D721Med (cell line): ENCODE results near the gene PLCG2.

Experiments
- DNase-seq: peaks from one replicate; pipeline ENCODE4 v3.0.0; 2011; ENCODE audit warnings: low spot score; ENCODE audit not compliant: insufficient read length
- FAIRE-seq: peaks from 2 replicates; lab custom pipeline; 2011; peaks lifted over from hg19 to GRCh38; lab: Jason Lieb, UNC
- TF ChIP-seq, protein P1 (sequence below): IDR thresholded peaks from 2 replicates; pipeline ENCODE4 v1.5.1; 2012; ENCODE audit warnings: mild to moderate bottlenecking, control low read depth; ENCODE audit not compliant: insufficient read depth; ENCODE audit errors: missing control alignments

PLCG2 gene

DNA sequence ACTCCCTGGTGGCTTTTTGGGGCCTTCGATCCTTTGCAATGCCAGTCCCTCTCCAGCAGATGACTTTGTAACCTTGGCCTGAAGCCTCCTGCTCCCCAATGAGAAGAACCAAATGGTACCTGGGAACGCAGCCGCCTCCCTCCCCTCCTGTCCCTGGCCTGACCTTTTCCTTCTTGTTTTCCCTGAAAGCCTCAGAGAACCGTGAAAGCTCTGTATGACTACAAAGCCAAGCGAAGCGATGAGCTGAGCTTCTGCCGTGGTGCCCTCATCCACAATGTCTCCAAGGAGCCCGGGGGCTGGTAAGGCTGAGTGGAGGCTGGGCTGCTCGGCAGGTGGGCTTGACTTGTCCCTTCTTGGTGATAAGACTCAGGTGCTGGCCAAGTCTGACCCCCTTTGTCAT lies 144.2 kb downstream of the PLCG2 start:
- FAIRE-seq (no peak), DNase-seq (no peak)
- TF ChIP-seq, protein P1, sequence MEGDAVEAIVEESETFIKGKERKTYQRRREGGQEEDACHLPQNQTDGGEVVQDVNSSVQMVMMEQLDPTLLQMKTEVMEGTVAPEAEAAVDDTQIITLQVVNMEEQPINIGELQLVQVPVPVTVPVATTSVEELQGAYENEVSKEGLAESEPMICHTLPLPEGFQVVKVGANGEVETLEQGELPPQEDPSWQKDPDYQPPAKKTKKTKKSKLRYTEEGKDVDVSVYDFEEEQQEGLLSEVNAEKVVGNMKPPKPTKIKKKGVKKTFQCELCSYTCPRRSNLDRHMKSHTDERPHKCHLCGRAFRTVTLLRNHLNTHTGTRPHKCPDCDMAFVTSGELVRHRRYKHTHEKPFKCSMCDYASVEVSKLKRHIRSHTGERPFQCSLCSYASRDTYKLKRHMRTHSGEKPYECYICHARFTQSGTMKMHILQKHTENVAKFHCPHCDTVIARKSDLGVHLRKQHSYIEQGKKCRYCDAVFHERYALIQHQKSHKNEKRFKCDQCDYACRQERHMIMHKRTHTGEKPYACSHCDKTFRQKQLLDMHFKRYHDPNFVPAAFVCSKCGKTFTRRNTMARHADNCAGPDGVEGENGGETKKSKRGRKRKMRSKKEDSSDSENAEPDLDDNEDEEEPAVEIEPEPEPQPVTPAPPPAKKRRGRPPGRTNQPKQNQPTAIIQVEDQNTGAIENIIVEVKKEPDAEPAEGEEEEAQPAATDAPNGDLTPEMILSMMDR, result no peak

DNA sequence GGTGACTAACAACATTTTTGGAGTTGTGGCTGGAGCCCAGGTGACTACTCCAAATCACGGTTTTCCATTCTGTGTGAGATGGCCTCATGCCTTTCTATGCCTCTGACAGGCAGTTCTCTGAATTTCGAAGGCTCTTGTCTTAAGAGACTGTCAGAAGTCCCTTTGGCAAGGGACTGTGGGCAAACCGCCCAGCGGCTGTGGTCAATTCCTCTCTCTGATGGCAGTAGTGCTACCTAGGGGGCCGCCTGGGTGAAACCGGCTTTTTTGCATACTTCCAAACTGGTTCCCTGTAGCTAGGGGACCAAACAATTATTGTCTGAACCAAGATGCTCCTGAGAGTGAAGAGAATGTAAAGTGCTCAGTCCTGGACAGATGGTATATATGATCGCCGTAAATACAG lies 145.9 kb downstream of the PLCG2 start:
- FAIRE-seq, result no peak
- TF ChIP-seq, protein P1, result no peak

DNA sequence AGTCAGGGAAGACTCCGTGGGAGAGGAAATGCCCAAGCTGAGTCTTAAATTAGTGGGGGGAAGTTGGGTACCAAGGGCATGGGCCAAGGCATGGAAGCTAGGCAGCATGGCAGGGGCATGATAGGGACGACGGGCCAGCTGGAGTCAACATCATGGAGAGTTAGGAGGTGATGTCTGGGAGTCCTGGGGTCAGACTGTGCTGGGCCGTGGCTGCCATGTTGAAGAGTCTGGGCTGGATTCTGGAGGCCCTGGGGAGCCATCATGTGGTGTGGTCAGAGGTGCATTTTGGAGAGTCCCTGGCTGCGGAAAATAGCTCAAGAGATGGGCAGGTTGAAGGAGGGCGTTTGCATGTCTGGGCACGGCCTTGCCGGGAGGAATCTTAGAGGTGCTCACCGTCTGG lies 146.9 kb downstream of the PLCG2 start:
- TF ChIP-seq, protein P1, result no peak
- FAIRE-seq, result no peak
- DNase-seq, result no peak

More for the DNA sequence above, 145.9 kb downstream of the PLCG2 start:
- no peak for DNase-seq

DNA sequence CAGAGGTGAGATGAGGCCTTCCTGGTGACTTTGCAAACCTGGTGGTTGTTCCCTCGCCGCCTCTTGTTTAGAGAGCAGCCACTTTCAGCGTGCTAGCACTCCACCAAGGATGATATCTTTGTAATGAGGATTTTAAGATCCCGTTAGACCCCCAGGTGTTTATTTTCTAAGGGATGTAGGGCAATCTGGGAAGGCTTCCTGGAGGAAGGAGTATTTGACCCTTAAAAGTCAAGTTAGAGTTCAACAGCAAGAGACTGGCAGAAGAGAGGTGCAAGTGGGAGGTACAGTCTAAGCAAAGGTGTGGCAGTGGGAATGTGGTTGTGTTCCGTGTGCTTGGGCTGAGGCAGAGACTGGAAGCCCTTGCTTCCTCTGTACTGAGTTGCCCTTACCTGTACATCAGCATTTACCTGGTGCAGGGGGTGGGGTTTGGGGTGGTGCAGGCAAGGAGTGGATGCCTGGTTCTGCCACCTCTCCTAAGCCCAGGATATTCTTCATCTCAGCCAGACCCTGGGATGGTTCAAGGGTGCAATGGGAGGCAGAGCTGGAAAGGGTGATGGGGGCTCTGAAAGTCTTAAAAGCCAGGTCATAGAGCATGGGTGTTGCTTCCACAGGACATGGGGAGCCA lies 148.6 kb downstream of the PLCG2 start:
- TF ChIP-seq, protein P1, result no peak

DNA sequence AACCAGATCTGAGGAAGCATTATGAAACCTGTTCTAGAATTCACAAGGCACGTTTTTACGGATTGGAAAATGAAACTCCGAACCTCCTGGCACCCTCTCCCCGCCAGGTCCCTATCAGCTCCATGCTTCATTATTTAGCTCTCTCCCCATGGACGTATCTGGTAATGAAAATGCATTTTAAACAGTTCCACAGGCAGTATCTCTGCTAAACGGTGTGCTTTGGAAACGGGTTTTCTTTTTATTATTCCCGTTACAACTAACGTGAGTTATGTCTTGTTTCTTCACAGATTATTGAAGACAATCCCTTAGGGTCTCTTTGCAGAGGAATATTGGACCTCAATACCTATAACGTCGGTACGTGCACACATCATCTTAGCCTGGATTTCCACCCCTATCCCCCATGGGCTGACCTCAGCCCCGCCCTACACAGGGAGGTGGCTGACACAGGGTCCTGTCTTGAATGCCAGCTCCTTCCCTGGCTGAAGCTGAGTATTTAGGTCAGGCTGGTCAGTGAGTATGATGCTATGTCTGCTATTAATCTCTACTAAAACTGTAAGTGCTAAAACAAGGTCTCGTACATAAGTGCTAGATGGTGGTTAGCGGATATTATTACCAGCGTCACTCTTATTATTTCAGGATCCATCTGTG lies 149.3 kb downstream of the PLCG2 start:
- TF ChIP-seq, protein P1, result no peak

More for the DNA sequence above, 148.6 kb downstream of the PLCG2 start:
- FAIRE-seq (no peak), DNase-seq (no peak)

DNA sequence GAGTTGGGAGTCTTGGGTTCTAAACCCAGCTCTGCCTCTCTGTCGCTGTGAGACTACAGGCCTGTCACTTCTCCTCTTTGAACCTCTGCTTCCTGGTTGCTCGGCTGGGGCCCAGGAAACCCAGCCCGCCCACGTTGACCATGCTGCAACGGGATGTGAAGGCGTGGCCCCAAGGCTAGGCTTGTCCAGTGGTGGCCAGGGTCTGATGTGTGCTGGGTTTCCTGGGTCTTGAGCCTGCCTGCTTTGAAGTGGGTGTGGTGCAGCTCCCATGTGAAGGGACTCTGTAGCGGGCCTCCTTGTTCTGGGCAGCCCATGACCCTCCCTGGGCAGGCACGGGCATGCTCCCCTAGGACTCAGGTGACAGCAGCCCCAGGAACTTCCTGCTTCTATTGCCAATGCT lies 149.9 kb downstream of the PLCG2 start:
- TF ChIP-seq, protein P1, result no peak
- no peak for DNase-seq
- FAIRE-seq, result no peak

More for the DNA sequence above, 149.3 kb downstream of the PLCG2 start:
- no peak for DNase-seq
- FAIRE-seq, result no peak

DNA sequence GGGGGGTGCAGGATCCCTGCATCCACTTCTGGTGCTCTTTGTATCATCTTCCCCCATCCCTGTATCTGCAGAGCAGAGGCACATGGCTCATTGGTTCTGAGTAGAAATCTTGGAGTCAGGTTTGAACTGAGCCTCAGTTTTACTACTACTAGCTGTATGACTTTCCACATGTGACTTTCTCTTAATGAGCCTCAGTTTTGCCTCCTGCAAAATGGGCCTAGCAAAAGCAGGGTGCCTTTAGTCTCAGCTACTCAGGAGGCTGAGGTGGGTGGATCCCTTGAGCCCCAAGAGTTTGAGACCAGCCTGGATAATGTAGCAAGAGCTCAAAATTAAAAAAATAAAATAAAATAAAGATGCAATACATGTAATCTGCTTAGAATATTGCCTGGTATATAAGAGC lies 150.8 kb downstream of the PLCG2 start:
- DNase-seq (no peak), FAIRE-seq (no peak)
- TF ChIP-seq, protein P1, result no peak
